A549 (cell line): ENCODE measurements around the gene PKNOX1. TPM values are rescaled to one million over a fixed set of nuclear protein-coding genes. Genes with fewer than 3 reads are reported as not detected.

Experiments used
- ATAC-seq, 2 experiments: fragments of 200-7000 bp in 1 of 2; fragments of >200 bp in 1 of 2; cut with Nextera tagmentation in 1 of 2; cut with Tn5 transposase in 1 of 2; 3 replicates each; pipeline versions ENCODE4 v1.8.0 to v1.9.1; 2018 to 2020; ENCODE audit warnings: mild to moderate bottlenecking in 1 of 2, moderate library complexity in 1 of 2
- CTCF ChIA-PET: fragments of 300-600 bp; sonication (Branson Sonifier 250); formaldehyde crosslinking; extraction: SDS; loops from one replicate; lab custom pipeline; 2021; ENCODE audit warnings: antibody characterized with exemption, inconsistent platforms; lab: Yijun Ruan, JAX
- POLR2A ChIA-PET: fragments of 350-600 bp; formaldehyde crosslinking; extraction: SDS; loops from one replicate; lab custom pipeline; 2021; ENCODE audit warnings: antibody characterized with exemption, inconsistent platforms; lab: Yijun Ruan, JAX
- DNase-seq, 2 experiments: peaks; one replicate each; pipeline versions ENCODE4 v3.0.0 to v3.0.0-alpha.2; 2011 to 2016; ENCODE audit warnings: low read depth in 1 of 2, low spot score in 1 of 2
- FAIRE-seq: peaks from 2 replicates; lab custom pipeline; 2011; peaks lifted over from hg19 to GRCh38; lab: Jason Lieb, UNC
- H3K27ac ChIP-seq, 2 experiments: fragments of >200 bp; sonication (Bioruptor Twin); formaldehyde crosslinking; 3 replicates each; pipeline ENCODE4 v1.5.1; 2016 to 2017
- H3K4me1 ChIP-seq: fragments of >200 bp; sonication (Bioruptor Twin); formaldehyde crosslinking; 3 replicates; pipeline ENCODE4 v1.6.1; 2016
- H3K4me2 ChIP-seq: fragments of >200 bp; sonication (Bioruptor Twin); formaldehyde crosslinking; 3 replicates; pipeline ENCODE4 v1.6.1; 2016
- H3K4me3 ChIP-seq: fragments of >200 bp; sonication (Bioruptor Twin); formaldehyde crosslinking; 3 replicates; pipeline ENCODE4 v1.5.1; 2016
- H3K9me3 ChIP-seq: fragments of >200 bp; sonication (Bioruptor Twin); formaldehyde crosslinking; 3 replicates; pipeline ENCODE4 v1.6.1; 2016
- ATOH8 ChIP-seq: fragments of 250-450 bp; sonication (Bioruptor Pico); IDR thresholded peaks from 2 replicates; pipeline ENCODE4 v1.5.0; 2020; ENCODE audit warnings: low read depth, mild to moderate bottlenecking, moderate library complexity
- CBX2 ChIP-seq: fragments of 200-600 bp; sonication (generic); IDR thresholded peaks from 2 replicates; pipeline ENCODE4 v1.6.1; 2016; ENCODE audit warnings: low read depth, mild to moderate bottlenecking, borderline replicate concordance
- EHF ChIP-seq: fragments of 250-450 bp; sonication (Bioruptor Pico); IDR thresholded peaks from 2 replicates; pipeline ENCODE4 v1.5.0; 2020; ENCODE audit warnings: mild to moderate bottlenecking
- EHMT2 ChIP-seq: fragments of 200-600 bp; sonication (generic); IDR thresholded peaks from 2 replicates; pipeline ENCODE4 v1.6.1; 2016; ENCODE audit warnings: antibody characterized with exemption, low read depth, mild to moderate bottlenecking, moderate library complexity
- GATA3 ChIP-seq: IDR thresholded peaks from 2 replicates; pipeline ENCODE4 v1.6.1; 2012; ENCODE audit warnings: borderline replicate concordance
- HDAC2 ChIP-seq: fragments of 200-600 bp; sonication (generic); IDR thresholded peaks from 2 replicates; pipeline ENCODE4 v1.6.1; 2016
- HOXB5 ChIP-seq: fragments of 250-450 bp; sonication (Bioruptor Pico); IDR thresholded peaks from 2 replicates; pipeline ENCODE4 v1.5.0; 2020; ENCODE audit warnings: mild to moderate bottlenecking, moderate library complexity
- JUN ChIP-seq, 2 experiments: fragments of >200 bp; sonication (Bioruptor Twin); formaldehyde crosslinking; IDR thresholded peaks; 2 replicates in 1 of 2; 3 replicates in 1 of 2; pipeline ENCODE4 v1.6.1; 2016 to 2017
- JUNB ChIP-seq: fragments of >200 bp; sonication (Bioruptor Twin); formaldehyde crosslinking; IDR thresholded peaks from 2 replicates; pipeline ENCODE4 v1.6.1; 2016
- KDM1A ChIP-seq: fragments of 200-600 bp; sonication (generic); IDR thresholded peaks from 2 replicates; pipeline ENCODE4 v1.6.1; 2016; ENCODE audit warnings: low read depth, mild to moderate bottlenecking
- MAFK ChIP-seq: fragments of 450-650 bp; IDR thresholded peaks from 2 replicates; pipeline ENCODE4 v1.6.1; 2014; ENCODE audit not compliant: partially characterized antibody
- MAX ChIP-seq: IDR thresholded peaks from 2 replicates; pipeline ENCODE4 v1.6.1; 2012
- MAZ ChIP-seq: fragments of 150-350 bp; IDR thresholded peaks from 2 replicates; pipeline ENCODE4 v1.6.1; 2014; ENCODE audit warnings: antibody characterized with exemption, low read depth, low read length, borderline replicate concordance
- MYC ChIP-seq: IDR thresholded peaks from 2 replicates; pipeline ENCODE4 v1.6.1; 2012; ENCODE audit warnings: mild to moderate bottlenecking, inconsistent platforms, low read length, improper control_type of control experiment, borderline replicate concordance
- PBX3 ChIP-seq: IDR thresholded peaks from 2 replicates; pipeline ENCODE4 v1.6.1; 2012
- POLR2A ChIP-seq: IDR thresholded peaks from 2 replicates; pipeline ENCODE4 v1.6.1; 2012; ENCODE audit warnings: mild to moderate bottlenecking, low read length
- REST ChIP-seq: fragments of 200-600 bp; sonication (generic); IDR thresholded peaks from 2 replicates; pipeline ENCODE4 v1.6.1; 2016; ENCODE audit warnings: antibody characterized with exemption, mild to moderate bottlenecking, moderate library complexity
- RFX5 ChIP-seq: fragments of 450-650 bp; IDR thresholded peaks from 2 replicates; pipeline ENCODE4 v1.7.1; 2014; ENCODE audit warnings: antibody characterized with exemption, mild to moderate bottlenecking, moderate library complexity
- SREBF2 ChIP-seq: fragments of 450-650 bp; IDR thresholded peaks from 2 replicates; pipeline ENCODE4 v1.6.1; 2014; ENCODE audit warnings: mild to moderate bottlenecking, moderate library complexity
- TP53 ChIP-seq: fragments of 250-450 bp; sonication (Bioruptor Pico); IDR thresholded peaks from 2 replicates; pipeline ENCODE4 v1.5.0; 2021; ENCODE audit warnings: mild to moderate bottlenecking, moderate library complexity
- USF2 ChIP-seq: fragments of 450-650 bp; IDR thresholded peaks from 2 replicates; pipeline ENCODE4 v1.6.1; 2014; ENCODE audit warnings: antibody characterized with exemption
- ZC3H11A ChIP-seq: fragments of 450-650 bp; IDR thresholded peaks from 2 replicates; pipeline ENCODE4 v1.6.1; 2014; ENCODE audit warnings: antibody characterized with exemption, mild to moderate bottlenecking
- ZFP36 ChIP-seq: fragments of 450-650 bp; IDR thresholded peaks from 2 replicates; pipeline ENCODE4 v1.6.1; 2014; ENCODE audit warnings: borderline replicate concordance; ENCODE audit not compliant: partially characterized antibody
- ZNF302 ChIP-seq: fragments of 250-450 bp; sonication (Bioruptor Pico); IDR thresholded peaks from 2 replicates; pipeline ENCODE4 v1.9.0; 2021; ENCODE audit warnings: inconsistent platforms, mild to moderate bottlenecking, moderate library complexity
- ZSCAN20 ChIP-seq: fragments of 250-450 bp; sonication (Bioruptor Pico); IDR thresholded peaks from 2 replicates; pipeline ENCODE4 v1.8.0; 2022; ENCODE audit warnings: mild to moderate bottlenecking, moderate library complexity
- WGBS: methylation state at CpG from one replicate; pipeline ENCODE4 v1.1.6; 2017; ENCODE audit errors: missing lambda C conversion rate; 5-methylcytosine and 5-hydroxymethylcytosine counted together
- polyA plus RNA-seq, 4 experiments: library from polyadenylated mRNA; depleted of rRNA in 3 of 4; stranded (reverse); fragments of >200 nt; fragmentation: RNase III in 1 of 4; extraction: RNeasy Plus Mini Kit Qiagen cat#74134 plus additional on column Dnase treatment in 1 of 4; gene quantifications; 2 replicates in 3 of 4; 3 replicates in 1 of 4; pipeline ENCODE4 v1.2.3, GENCODE V29; 2011 to 2017

PKNOX1 gene
- polyA plus RNA-seq, 2 of the 4 experiments (the other 2 are of a cell fraction): 3.9 to 16.3 TPM

DNA sequence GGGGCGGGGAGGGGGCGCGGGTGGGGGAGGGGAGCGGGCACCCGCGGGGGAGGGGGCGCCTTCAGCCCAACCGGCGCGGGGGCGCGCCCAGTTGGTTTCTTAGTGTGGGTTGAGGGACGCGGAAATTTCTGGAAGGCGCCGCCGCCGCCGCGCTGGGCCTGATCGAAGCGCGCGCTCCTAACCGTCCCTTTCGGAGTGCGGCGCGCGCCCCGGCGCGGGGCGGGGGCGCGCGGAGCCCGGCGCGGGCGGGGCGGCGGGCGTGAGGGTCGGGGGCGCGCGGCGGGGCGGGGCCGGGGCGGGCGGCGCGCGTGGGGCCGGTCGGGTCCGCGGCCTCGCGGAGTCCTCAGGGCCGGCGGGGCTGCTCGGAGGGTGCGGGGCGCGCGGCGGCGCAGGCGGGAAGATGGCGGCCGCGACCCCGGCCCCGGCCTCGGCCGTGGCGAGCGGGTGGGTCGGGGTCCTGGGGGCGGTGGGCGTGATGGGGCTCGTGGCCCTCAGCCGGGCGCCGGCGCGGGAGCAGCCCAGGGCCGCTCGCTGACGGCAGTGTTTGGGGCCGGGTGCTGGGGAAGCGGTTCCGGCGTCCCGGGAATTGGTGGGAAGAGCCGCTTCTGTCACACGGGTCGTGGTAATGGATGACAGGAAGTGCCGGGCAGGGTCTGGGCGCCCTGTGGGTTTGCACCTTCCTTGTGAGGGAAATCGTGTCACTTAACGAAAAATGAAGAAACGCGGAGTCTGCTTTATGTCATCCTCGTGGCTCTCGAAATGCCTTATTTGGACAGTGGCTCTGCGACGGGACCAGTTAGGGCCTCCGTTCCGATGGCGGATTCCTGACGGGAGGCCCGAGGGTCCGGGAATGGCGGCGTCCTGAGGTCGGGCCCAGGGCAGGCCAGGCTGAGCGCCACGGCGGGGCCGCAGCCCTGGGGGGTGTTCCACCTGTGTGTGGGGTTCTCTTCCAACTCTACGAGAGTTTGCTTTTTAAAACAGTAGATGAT is 764 bp downstream of the PKNOX1 start (continued):
- TF ChIP-seq MYC (no peak), ZNF302 (CRISPR knock-in tag) (no peak), POLR2A (peak; percentile 28; the same call in 1 of the 2 replicates), USF2 (no peak), ZC3H11A (no peak), ZFP36 (no peak), ZSCAN20 (no peak), MAFK (no peak), HDAC2 (no peak), JUNB (no peak), CBX2 (no peak), PBX3 (no peak), MAZ (no peak), TP53 (CRISPR knock-in tag) (no peak), MAX (peak; percentile 52; the same call in 1 of the 2 replicates)

DNA sequence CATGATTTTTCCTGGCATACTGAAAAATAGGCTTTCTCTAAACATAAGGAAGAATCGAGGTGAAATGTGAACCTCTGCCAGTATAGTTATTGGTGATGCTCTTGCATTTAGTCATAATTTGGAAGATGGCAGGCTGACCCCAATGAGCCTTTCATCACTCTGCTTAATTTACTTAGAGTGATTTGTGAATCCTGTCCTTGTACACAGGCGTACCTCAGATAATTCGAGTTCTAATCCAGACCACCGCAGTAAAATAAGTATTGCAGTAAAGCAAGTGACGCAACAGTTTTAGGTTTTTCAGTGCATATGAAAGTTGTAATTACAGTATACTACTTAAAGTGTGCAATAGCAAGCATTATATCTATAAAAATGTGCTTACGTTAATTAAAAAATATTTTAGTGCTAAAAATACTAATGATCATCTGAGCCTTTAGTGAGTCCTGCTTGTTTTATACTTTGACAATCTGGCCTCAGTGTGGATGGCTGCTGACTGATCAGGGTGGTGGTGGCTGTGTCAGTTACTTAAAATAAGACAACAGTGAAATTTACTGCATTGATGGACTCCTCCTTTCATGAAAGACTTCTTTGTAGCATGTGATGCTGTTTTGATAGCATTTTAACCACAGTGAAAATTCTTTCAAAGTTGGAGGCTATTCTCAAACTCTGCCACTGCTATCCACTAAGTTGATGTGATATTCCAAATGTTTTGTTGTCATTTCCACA is 1.7 kb downstream of the PKNOX1 start:
- Histone ChIP-seq H3K27ac (peak overlapping the region; percentile 99 to 100), H3K4me2 (peak overlapping the region; percentile 91), H3K4me1 (peaks cover 14% of the 10 kb centered on the region; the same call in 2 of the 3 replicates), H3K4me3 (peak overlapping the region; percentile 91), H3K9me3 (no peaks in the 10 kb centered on the region)
- no peak for DNase-seq
- no peak for FAIRE-seq
- POLR2A ChIA-PET: no interaction called here
- CTCF ChIA-PET: no interaction called here
- WGBS: 50% methylated on average over 6 of the region's 6 CpGs
- no peak for ATAC-seq
- TF ChIP-seq GATA3 (no peak), SREBF2 (no peak), USF2 (no peak), ZFP36 (no peak), HOXB5 (CRISPR knock-in tag) (no peak), TP53 (CRISPR knock-in tag) (no peak), PBX3 (no peak), EHMT2 (no peak), ATOH8 (CRISPR knock-in tag) (no peak), MAFK (no peak), JUN (IDR thresholded peaks at IDR 0.05) (no peak), REST (no peak), POLR2A (no peak), RFX5 (no peak), EHF (CRISPR knock-in tag) (no peak), KDM1A (no peak)
